HG03097 (cell line): ENCODE data around the gene ZNF57.
A peak's percentile ranks its signal among the peaks of the same experiment; 100 is the strongest.
"Not testable (repeated sequence)": the region's sequence is repeated elsewhere in the genome, so short reads cannot be mapped to it uniquely, and the experiment has no call there.

Experiments
- ATAC-seq: cut with Tn5 transposase; IDR thresholded peaks from one replicate; pipeline ENCODE4 v1.9.1; 2021; ENCODE audit not compliant: unreplicated experiment, low FRiP score

ZNF57 gene

DNA sequence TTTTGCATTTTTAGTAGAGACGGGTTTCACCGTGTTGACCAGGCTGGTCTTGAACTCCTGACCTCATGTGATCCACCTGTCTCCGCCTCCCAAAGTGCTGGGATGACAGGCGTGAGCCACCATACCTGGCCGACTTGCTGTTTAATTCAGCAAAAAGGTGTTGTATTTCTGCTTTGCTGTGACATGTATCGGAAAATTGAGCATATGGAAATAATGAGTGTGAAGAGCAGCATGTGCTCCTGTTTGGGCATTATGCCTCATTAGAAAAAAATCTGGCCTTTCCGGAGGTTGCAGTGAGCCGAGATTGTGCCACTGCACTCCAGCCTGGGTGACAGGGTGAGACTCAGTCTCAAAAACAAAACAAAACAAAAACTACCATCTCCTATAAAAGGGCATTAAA is 10.2 kb upstream of the ZNF57 start:
- not testable (repeated sequence) for ATAC-seq

DNA sequence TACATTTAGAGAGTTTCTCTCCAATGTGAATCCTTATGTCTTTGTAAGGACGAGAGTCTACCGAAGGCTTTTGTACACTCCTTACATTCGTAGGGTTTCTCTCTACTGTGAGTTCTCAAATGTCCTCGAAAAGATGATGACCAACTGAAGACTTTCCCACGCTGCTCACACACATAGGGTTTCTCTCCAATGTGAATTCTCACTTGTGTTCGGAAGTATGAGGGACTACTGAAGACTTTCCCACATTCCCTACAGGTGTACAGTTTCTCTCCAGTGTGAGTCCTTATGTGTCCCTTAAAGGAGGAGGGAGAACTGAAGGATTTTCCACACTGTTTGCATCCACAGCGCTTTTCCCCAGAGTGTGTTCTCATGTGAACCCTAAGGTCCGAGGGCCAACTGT is 4.0 kb upstream of the ZNF57 start:
- ATAC-seq, result no peak

DNA sequence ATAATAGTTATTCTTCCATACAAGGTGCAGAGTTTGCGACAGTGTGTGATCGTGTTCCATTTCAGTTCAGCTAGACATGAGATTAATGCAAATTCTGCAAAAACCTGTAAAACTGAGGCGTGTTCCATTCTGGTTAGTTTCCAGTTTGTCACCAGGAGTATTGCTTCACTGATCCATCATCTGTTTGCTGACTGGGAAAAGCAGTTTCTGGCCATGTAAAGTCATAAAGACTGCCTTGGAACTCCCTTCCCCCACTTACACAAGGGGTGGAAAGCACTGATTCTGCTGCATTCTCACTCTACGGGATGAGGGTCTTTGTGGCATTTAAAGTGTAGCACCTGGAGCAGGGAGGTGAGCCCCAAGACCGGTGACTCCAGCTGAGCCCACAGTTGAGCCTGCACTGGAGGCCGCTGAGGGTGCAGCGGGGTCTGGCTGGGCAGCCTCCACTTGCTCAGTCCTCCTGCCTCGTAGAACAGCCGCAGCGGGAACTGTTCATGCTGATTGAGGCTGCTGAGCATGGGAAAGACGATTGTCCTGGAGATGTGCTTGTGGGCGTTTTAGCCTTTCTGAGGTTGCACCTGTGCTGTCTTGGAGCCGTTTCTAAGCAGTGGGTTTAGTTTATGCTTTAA is 2.0 kb downstream of the ZNF57 start:
- no peak for ATAC-seq

DNA sequence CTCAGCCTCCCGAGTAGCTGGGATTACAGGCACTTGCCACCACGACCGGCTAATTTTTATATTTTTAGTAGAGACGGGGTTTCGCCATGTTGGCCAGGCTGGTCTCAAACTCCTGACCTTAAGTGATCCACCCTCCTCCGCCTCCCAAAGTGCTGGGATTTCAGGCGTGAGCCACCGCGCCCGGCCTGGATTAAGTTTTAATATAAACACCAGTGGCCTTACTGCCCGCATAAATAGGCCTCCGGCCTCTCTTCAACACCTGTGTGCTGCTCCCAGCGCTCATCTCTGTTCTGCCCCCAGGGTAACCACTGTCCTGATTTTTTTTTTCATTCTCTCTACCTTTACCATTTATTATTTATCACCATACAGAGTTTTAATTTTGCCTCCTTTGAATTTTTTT is 2.6 kb downstream of the ZNF57 start:
- ATAC-seq, result not testable (repeated sequence)

DNA sequence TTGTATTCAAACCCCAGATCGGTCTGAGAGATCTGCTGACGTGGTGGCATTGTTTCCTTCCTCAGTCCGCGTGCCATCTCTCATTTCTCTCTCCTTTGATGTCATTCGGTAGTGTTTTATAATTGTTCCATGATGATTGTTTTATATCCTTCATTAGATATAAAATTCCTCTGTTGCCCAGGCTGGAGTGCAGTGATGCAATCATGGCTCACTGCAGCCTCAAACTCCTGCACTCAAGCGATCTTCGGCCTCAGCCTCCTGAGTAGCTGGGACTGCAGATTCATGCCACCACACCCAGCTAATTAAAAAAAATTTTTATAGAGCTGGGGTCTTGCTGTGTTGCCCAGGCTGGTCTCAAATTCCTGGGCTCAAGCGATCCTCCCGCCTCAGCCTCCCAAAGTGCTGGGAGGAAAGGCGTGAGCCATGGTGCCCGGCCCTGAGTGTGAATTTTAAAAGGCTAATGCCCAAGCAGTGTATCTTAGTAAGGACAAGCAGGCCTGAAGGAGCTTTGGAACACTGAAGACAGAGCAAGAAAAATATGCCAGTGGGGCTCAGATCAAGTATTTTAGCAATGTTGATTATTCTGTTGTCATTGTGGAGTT is 5.3 kb downstream of the ZNF57 start:
- no peak for ATAC-seq

DNA sequence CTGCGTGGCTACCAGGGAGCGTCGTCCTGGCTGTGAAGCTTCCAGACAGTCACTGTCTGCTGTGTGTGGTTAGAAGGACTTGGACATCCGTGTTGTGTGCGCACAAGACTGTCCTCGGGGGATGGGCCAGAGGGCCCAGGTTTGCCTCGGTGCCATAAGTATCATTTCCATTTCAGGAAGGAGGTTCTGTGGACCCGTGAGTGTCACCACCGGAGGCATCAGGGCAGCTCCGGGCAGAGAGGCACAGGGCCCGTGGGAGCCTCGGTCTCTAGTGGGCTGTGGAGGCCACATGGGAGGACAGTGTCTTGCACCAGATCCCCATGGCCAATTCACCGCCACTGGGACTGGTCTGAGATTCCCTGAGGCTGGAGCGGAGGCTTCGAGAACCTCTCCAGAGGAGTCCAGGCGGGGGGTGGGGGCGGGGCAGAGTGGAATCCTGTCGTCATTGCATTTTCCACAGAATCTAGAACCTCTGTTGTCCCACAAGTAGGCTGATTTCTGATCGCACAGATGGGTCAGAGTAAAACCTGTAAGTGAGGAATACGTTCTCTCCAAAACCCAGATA is 6.0 kb downstream of the ZNF57 start:
- no peak for ATAC-seq

DNA sequence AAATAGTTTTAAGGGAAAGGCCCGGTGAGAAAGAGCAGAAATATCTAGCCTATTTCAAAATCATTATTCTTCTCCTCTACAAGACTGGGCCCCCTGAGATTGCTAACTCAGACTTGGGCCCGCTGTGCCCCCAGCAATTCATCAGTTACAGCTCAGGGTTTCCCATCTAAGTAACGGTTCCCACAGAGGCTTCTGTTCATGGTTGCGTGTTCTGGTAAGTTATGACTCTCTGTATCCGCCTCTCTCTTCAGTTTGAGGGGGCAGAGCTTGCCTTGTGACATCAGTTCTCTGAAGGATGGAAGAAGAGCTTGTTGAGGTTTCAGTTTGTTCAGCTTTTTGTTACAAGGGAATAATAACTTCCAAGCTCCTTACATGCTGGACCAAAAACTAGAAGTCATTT is 11.6 kb downstream of the ZNF57 start:
- ATAC-seq, result no peak

DNA sequence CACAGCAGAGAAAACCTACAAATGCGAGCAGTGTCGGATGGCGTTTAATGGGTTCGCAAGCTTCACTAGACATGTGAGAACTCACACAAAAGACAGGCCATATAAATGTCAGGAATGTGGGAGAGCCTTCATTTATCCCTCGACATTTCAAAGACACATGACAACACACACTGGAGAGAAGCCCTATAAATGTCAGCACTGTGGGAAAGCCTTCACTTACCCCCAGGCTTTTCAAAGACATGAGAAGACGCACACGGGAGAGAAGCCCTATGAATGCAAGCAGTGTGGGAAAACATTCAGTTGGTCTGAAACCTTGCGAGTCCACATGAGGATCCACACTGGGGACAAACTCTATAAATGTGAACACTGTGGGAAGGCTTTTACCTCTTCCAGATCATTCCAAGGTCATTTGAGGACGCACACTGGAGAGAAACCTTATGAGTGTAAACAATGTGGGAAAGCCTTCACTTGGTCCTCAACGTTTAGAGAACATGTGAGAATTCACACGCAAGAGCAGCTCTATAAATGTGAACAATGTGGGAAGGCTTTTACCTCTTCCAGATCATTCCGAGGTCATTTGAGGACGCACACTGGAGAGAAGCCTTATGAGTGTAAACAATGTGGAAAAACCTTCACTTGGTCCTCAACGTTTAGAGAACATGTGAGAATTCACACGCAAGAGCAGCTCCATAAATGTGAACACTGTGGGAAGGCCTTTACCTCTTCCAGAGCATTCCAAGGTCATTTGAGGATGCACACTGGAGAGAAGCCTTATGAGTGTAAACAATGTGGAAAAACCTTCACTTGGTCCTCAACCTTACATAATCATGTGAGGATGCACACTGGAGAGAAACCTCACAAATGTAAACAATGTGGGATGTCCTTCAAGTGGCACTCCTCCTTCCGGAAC is 16.8 kb downstream of the ZNF57 start:
- ATAC-seq, result no peak

DNA sequence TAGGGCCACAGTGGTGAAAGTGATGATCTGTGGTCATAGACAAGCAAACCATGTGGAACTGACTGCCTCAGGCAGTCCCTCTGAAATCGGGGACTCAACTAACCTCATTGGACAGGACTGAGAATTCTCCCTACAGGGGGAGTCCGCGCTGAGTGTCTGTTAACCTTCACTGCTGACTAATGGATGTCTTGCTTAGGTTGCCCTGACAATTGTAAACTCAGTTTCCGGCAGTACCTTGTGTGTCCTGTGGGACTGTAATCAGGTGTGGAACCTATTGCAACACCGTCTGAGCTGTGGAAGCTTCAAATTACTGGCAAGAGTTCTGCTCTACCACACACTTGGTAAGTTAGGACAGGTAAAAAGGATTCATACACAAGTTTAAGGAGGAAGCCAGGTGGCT is 22.3 kb downstream of the ZNF57 start:
- no peak for ATAC-seq

DNA sequence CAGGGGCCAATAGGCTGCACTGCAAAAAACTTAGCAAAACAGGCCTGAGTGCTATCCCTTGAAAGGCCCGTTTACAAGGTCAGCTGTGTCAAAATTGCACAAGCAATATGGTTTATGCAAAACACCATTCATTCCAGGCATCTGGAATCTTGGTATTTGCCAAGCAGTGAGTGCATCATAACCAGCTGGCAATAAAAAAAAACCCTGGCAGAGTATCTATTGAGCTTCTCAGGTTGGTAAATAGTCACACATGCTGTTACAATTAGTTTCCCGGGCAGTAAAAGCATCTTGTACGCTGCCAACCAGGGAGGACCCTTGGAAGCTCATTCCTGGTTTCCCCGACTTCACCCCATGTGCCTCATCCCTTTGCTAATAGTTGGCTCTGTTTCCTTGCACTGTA is 22.8 kb downstream of the ZNF57 start:
- no peak for ATAC-seq

DNA sequence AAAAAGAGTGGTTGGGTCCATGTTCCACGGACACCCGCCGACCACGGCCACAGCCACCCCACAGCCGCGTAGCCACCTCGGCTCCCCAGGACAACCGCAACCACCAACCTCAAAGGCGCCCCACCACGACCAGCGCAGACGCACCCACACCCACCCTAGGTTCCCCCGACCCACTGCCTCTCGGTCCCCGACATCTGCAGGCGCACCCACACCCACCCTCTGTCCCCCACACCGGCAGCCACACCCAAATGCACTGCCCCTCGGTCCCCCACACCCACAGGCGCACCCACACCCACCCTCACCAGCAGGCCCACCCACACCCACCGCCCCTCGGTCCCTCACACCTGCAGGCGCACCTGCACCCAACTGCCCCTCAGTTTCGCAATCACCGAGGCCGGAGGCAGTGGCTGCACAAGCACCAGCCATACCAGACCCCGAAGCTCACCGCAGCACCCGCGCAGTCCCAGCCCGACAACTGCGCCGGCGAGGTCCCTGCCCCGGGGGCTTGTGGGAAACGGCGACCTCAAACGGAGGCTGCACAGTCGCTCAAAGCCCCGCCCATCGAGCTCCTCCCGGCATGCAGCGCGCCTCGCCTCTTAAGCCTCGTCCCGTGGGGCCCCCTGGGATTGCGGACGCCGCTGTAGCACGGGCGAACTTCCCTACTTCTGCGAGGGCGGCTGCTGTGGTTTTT is 25.8 kb downstream of the ZNF57 start:
- no peak for ATAC-seq

DNA sequence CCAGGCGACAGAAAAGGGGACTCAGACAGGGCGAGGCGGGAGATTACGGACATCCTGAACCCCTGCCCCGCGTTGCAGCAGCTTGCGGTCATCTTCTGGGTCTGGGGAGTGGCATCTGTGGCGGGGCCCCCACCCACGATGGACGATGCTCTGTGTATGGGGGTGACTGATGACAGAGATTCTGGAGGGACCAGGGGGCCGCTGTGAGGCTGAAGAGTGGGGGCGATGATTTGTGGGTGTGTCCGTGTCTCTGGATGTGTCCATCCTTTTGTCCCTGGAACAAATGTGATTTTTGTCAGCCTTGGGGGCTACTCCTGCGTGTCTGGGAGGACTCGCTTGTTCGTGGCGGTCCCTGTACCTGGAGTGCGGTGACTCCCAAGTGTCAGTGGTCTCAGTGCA is 26.3 kb downstream of the ZNF57 start:
- no peak for ATAC-seq

DNA sequence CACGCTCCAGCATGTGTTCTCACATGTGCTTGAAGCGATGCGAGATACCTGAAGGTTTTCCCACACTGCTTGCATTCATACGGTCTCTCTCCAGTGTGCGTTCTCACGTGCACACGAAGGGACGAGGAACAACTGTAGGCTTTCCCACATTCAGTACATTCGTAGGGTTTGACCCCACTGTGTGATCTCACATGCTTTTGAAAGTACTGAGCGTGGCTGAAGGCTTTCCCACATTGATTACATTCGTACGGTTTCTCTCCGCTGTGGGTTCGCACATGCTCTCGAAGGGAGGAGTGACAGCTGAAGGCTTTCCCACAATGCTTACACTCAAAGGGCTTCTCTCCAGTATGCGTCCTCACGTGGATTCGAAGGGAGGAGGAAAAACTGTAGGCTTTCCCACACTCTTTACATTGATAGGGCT is 32.8 kb downstream of the ZNF57 start:
- ATAC-seq, result no peak

DNA sequence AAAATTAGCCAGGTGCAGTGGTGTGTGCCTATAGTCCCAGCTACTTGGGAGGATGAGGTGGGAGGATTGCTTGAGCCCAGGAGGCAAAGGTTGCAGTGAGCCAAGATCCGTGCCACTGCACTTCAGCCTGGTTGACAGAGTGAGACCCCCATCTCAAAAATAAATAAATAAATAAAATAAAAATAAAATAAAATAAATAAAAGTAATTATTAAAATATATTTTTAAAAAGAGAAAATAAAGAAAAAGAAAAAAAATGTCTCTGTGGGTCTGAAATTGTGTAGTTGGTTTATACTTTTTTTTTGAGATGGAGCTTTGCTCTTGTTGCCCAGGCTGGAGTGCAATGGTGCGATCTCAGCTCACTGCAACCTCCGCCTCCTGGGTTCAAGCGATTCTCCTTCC is 35.1 kb downstream of the ZNF57 start:
- not testable (repeated sequence) for ATAC-seq

DNA sequence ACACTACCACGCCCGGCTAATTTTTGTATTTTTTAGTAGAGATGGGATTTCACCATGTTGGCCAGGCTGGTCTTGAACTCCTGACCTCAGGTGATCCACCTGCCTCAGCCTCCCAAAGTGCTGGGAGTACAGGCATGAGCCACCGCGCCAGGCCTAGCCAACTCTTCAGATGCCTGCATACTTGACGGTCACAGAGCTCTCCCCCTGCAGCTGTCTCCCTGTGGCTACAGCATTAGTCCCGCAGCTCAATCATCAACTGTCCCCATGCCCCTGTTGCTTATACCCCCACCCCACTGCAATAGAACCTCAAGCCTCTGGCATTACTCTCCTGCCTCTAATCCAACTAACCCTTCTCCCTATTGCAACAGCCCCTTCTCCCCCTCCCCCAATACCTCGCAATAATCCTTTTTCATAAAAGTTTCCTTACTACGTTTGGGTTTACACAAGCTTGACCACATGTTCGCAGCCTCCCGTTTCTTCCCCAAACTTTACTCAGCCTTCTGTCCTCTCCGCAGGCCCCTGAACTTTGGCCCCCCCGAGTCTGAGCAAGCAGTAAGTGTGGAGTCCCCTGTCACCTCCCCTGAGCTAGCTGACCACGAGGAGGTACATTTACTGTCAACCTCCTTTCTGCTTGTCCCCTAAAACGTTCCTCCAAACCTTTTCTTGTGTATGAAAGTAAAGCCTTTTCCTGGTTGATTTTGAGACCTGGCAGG is 42.4 kb downstream of the ZNF57 start:
- ATAC-seq, result no peak

DNA sequence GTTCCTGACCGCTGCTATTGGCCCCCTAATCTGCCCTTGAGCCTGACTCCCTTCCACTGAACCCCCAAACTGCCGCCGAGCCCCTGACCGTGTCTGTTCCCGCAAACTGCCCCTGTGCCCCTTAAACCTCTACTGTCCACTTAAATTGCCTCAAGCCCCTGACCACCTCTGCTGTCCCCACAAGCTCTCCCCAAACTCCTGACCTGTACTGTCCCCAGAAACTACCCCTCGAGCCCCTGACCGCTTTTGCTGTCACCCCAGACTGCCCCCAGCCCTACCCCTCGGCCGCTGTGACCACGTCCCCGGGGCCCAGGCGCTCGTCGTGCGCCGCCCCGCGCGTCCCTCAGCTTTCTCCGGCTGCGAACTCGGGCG is 43.7 kb downstream of the ZNF57 start:
- ATAC-seq, result peak; percentile 8

DNA sequence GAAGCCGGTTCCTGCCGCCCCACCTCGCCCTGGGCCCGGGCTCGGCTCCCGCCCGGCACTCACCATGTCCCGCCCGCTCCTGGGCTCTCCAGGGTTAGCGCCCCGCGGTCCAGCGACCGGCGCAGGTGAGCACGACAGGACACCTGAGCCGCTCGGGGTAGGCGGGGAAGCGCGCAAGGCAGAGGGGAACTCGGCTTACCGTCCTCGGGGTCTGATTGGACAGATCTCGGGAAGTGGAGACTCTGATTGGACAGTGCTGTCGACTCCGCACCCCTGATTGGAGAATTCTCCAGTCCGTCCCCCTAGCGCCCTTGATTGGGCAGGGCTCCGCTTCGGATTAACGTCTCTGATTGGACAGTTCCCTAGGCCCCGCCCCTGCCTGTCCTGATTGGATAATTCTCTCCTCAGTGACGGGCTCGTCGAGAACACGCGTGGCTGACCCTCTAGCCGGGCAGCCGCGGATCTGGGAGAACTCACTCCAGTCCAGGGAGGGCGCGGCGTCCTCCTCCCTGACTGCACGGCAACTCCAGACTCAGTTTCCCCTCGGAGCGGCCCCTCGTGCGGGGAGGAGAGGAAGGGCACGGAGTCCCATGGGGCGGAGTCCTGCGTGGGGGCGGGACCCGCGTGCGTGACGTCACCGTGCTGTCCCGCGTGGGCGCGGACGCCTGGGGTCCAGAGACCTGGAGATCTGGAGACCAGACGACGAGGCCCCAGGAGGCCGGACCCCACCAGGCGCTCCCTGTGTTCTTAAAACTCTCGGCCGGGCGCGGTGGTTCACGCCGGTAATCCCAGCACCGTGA is 44.2 kb downstream of the ZNF57 start, which contains the start of gene ZNF77:
Gene ZNF77, minus strand, starts transcription at position 197 of the 800 bp plus-strand sequence. Its CDS starts 131 bp downstream, at position 66.
- ATAC-seq, result peak; percentile 94

DNA sequence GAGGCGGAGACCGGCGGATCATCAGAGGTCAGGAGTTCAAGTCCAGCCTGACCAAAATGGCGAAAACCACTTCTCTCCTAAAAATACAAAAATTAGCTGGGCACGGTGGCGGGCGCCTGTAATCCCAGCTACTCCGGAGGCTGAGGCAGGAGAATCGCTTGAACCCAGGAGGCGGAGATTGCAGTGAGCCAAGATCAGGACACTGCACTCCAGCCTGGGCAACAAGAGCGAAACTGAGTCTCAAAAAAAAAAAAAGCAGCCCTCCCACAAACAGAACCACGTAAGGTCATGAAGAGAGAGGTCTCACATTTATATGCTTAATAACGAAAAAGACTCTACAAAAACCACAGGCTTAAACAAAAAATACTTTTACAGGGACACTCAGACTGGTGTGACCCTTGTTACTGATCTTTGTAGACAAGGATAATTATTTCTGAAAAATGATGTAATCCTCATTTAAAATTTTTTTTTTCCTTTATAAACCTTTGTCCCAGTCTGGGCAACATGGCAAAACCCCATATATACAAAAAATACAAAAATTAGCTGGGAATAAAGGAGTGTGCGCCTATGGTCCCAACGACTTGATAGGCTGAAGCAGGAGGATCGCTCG is 45.0 kb downstream of the ZNF57 start:
- ATAC-seq, result no peak

DNA sequence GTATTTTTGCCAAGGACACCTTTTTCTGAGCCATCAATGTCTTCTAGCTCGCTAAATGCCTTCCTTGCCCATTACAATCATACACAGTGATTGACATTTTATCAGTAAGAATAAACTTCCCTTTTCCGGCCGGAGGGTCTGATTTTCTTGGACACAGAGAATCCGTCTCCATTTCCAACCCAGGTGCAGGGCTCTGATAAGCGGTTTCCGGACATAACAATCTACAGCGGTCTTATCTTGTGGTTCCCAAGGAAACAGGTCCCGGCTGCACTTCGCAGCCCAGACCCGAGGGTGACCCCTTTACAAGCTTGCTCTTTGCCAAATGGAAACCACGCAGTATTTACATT is 49.2 kb downstream of the ZNF57 start:
- ATAC-seq, result no peak
